ENCODE data around the gene GAS5.

GRCh38 chr1:173913111-173913510 lies 45.3 kb upstream of the GAS5 start:
- no peak for TF ChIP-seq CTCF (IDR thresholded peaks at IDR 0.05; ENCODE audit: insufficient read depth, low read depth, low read length)
- TF ChIP-seq EZH2 (IDR thresholded peaks at IDR 0.05; ENCODE audit: insufficient read depth, low read length) = no peak

Measured in astrocyte (in vitro differentiated cells and primary cell).